Tibial artery (tissue), 4 donors: Measurements from ENCODE around the gene RNF227.

Source experiments
- DNase-seq, 2 donors: peaks; one replicate each; pipeline ENCODE4 v3.0.0-alpha.2; 2019
- H3K27ac ChIP-seq, 2 donors: fragments of 200-600 bp; sonication (generic) in 1 of 2; 1 replicate in 1 of 2; 2 replicates in 1 of 2; pipeline ENCODE4 v1.5.1; 2018 to 2019; ENCODE audit warnings: mild to moderate bottlenecking in 1 of 2
- H3K27me3 ChIP-seq, 2 donors: fragments of 200-600 bp; sonication (generic) in 1 of 2; one replicate each; pipeline versions ENCODE4 v1.5.1 to v1.6.0; 2016 to 2019
- H3K36me3 ChIP-seq, 3 donors: fragments of 200-600 bp; sonication (generic) in 2 of 3; one replicate each; pipeline ENCODE4 v1.5.1; 2016 to 2019; ENCODE audit warnings: mild to moderate bottlenecking in 2 of 3
- H3K4me1 ChIP-seq, 4 donors: fragments of 200-600 bp; sonication (generic) in 2 of 4; 1 replicate in 3 of 4; 2 replicates in 1 of 4; pipeline ENCODE4 v1.5.1; 2016 to 2019
- H3K4me3 ChIP-seq, 2 donors: fragments of 200-600 bp; sonication (generic) in 1 of 2; 1 replicate in 1 of 2; 2 replicates in 1 of 2; pipeline ENCODE4 v1.5.1; 2018 to 2019; ENCODE audit warnings: mild to moderate bottlenecking in 2 of 2
- H3K9me3 ChIP-seq, 3 donors: fragments of 200-600 bp; sonication (generic) in 1 of 3; one replicate each; pipeline ENCODE4 v1.5.1; 2016 to 2019
- intact Hi-C: fragments of 100-400 bp; cut with DNase I; formaldehyde crosslinking; loops from one replicate; pipeline ENCODE4 v1.15.0; 2023; ENCODE audit warnings: low total_unique reads
- TF ChIP-seq, protein P1 (sequence below), 2 experiments: fragments of 200-600 bp in 1 of 2; fragments of 450-650 bp in 1 of 2; IDR thresholded peaks; one replicate each; pipeline ENCODE4 v1.5.1; 2017 to 2019; ENCODE audit warnings: antibody characterized with exemption in 2 of 2, mild to moderate bottlenecking in 1 of 2, moderate library complexity in 1 of 2

RNF227 gene

DNA sequence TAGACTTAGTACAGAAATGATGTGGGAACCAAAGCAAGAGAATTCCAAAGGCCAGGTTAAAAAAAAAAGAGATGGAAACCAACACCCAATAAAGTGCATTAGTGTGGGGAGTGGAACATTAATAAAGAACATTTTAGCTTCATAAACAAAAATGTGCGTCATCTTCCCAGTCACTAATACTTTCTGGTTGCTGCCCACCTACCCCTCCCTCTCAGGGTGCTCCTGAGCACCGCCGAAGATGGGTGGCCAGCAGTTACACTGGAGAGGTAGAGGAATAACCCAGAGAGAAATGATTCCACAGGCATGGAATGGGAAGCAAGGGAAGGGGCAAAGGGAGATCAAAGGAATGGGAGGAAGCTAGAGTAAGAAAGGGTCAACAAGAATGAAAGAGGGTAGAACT, 33.5 kb downstream of the RNF227 start:
- Histone ChIP-seq H3K36me3 (peaks cover 0 to 16% (median 6%) of the 10 kb centered on the region in 3 donors), H3K4me1 (peaks cover under 1 to 29% (median 21%) of the 10 kb centered on the region in 4 donors), H3K9me3 (no peaks in the 10 kb centered on the region), H3K4me3 (no peak overlapping the region), H3K27me3 (peaks cover 0 to 22% of the 10 kb centered on the region in 2 donors), H3K27ac (peak overlapping the region in 1 of 2 donors; percentile 58)
- DNase-seq: no peak
- TF ChIP-seq, protein P1, sequence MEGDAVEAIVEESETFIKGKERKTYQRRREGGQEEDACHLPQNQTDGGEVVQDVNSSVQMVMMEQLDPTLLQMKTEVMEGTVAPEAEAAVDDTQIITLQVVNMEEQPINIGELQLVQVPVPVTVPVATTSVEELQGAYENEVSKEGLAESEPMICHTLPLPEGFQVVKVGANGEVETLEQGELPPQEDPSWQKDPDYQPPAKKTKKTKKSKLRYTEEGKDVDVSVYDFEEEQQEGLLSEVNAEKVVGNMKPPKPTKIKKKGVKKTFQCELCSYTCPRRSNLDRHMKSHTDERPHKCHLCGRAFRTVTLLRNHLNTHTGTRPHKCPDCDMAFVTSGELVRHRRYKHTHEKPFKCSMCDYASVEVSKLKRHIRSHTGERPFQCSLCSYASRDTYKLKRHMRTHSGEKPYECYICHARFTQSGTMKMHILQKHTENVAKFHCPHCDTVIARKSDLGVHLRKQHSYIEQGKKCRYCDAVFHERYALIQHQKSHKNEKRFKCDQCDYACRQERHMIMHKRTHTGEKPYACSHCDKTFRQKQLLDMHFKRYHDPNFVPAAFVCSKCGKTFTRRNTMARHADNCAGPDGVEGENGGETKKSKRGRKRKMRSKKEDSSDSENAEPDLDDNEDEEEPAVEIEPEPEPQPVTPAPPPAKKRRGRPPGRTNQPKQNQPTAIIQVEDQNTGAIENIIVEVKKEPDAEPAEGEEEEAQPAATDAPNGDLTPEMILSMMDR (IDR thresholded peaks at IDR 0.05): no peak
- intact Hi-C loops: no loop called here

DNA sequence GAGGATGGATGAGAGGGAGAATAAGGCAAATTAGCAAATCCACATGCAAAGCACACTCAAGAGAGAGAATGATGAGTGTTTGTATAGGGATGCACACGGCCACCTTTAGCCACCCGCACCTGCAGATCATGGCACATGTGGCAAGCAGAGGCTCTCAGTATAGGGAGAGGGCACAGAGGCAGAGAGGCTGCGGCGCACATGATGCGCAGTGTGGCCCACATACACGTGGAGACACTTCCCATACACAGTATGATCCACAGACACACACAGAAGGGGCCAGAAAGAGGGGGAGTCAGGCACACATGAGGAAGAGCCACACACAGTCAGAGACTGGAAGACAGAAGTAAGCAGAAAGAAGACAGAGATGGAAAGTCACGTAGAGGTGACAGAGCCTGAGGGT, 34.0 kb downstream of the RNF227 start:
- Histone ChIP-seq H3K4me1 (peaks cover 0 to 25% (median 17%) of the 10 kb centered on the region in 4 donors), H3K4me3 (no peak overlapping the region), H3K36me3 (peaks cover 0 to 16% (median 6%) of the 10 kb centered on the region in 3 donors), H3K27ac (no peak overlapping the region), H3K27me3 (peaks cover 0 to 22% of the 10 kb centered on the region in 2 donors), H3K9me3 (no peaks in the 10 kb centered on the region)
- DNase-seq: no peak
- intact Hi-C loops: no loop called here
- TF ChIP-seq, protein P1 (IDR thresholded peaks at IDR 0.05): no peak

DNA sequence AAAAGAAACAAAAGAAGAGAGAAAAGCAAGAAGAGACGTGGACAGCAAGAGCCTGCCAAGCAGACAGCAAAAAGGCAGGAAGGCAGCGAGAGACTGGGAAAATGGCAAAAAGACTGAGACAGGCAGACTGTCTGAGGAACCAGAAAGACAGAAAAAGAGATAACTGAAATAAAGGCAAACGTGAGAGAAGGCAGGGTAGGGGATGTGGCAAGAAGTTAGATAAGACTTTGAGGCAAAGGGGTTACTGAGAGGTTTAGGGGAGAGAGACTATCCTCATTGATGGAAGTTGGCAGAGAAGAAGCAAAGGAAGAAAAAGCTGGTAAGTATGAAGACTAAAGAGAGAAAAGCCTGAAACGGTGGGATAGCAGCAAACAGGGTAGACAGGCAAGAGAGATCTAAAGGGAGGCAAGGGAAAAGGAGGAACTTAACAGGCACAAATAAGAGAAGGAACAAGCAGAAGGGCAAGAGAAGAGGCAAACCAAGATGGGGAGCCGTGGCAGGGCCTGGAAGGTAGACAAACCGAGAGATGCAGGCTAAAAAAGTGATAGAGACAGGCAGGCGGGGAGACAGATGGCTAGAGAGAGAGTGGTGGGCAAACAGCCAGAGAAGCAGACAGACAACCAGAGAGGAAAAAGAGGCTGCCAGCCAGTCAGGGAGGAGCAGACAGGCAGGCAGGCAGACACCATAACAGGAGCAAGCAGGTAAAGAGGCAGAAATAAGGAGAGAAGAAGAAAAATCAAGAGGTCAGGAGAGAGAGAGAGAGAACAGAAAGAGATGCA, 34.6 kb downstream of the RNF227 start:
- Histone ChIP-seq H3K4me1 (peaks cover 0 to 19% (median 11%) of the 10 kb centered on the region in 4 donors), H3K36me3 (peaks cover 0 to 16% (median 6%) of the 10 kb centered on the region in 3 donors), H3K4me3 (no peak overlapping the region), H3K27me3 (peaks cover 0 to 22% of the 10 kb centered on the region in 2 donors), H3K9me3 (no peaks in the 10 kb centered on the region), H3K27ac (no peak overlapping the region)
- intact Hi-C loops: no loop called here
- no peak for DNase-seq
- TF ChIP-seq, protein P1 (IDR thresholded peaks at IDR 0.05): no peak

DNA sequence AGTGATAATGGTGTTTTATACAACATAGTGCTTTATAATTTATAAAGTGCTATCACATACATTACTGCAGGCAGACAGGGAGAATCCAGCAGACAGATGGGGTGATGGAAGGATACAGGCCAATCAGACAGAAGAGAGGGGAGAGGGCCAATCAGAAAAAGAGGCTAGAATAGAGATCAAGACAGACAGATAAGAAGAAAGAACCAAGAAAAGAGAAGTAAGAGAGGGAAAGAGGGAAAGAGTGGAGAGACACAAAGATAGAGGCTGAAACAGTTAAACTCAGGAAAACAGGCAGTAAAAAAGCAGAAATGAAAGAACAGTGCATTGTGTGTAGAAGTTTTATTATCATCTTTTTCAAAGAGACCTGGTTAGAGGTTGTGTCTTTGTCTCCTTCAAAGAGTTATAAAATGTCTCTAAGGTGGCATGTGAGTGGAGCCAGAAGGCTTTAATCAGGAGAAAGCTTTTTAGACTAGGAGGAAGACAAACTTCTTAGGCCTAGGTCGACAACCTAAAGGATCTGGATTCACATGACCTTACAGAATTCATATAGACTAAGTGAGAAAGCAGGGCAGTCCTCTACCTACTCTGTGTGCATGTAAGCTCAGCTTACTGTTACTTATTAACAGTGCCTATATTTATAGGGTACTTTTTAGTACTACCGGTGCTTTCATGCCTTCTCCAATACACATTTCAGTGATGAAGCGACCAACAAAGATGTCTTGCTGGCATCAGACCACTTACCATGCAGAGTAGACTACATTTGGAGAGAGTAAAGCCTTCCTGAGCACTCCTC, 35.8 kb downstream of the RNF227 start:
- H3K27ac ChIP-seq: no peak overlapping the region
- peaks cover 0 to 16% (median 6%) of the 10 kb centered on the region in 3 donors for H3K36me3 ChIP-seq
- intact Hi-C loops: no loop called here

DNA sequence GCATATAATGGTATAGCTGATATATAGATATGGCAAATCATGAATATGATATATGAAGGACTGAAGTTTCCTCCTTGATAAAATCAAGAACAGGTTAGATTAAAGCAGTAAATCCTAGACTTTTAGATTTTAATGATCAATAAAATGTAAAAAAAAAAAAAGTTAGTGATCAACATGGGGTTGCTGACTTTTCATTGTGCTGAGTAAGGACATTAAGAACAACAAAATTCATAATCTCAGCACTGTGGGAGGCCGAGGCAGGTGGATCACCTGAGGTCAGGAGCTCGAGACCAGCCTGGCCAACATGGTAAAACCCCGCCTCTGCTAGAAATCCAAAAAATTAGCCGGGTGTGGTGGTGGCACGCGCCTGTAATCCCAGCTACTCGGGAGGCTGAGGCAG, 37.9 kb downstream of the RNF227 start:
- Histone ChIP-seq H3K27ac (no peak overlapping the region), H3K4me3 (no peak overlapping the region), H3K36me3 (peaks cover 0 to 16% (median 6%) of the 10 kb centered on the region in 3 donors), H3K4me1 (peaks cover 0 to 6% (median 0%) of the 10 kb centered on the region in 4 donors), H3K9me3 (no peaks in the 10 kb centered on the region), H3K27me3 (peaks cover 0 to 12% of the 10 kb centered on the region in 2 donors)
- DNase-seq: no peak
- TF ChIP-seq, protein P1 (IDR thresholded peaks at IDR 0.05): no peak
- intact Hi-C loops: no loop called here

More for the DNA sequence above, 35.8 kb downstream of the RNF227 start:
- peaks cover 0 to 7% (median under 1%) of the 10 kb centered on the region in 4 donors for H3K4me1 ChIP-seq
- no peak overlapping the region for H3K4me3 ChIP-seq
- TF ChIP-seq, protein P1 (IDR thresholded peaks at IDR 0.05): no peak
- H3K27me3 ChIP-seq: peaks cover 0 to 15% of the 10 kb centered on the region in 2 donors
- DNase-seq: no peak
- no peaks in the 10 kb centered on the region for H3K9me3 ChIP-seq
